H1 (cell line): Measurements from ENCODE around the gene TMEM25.
"Not testable (repeated sequence)": the region's sequence is repeated elsewhere in the genome, so short reads cannot be mapped to it uniquely, and the experiment has no call there.

ENCODE experiments used
- ATF3 ChIP-seq: IDR thresholded peaks from 2 replicates; pipeline ENCODE4 v1.6.1; 2011; ENCODE audit warnings: low read depth, mild to moderate bottlenecking, low read length; ENCODE audit not compliant: insufficient read depth
- TF ChIP-seq, protein P1 (sequence below), 3 experiments: IDR thresholded peaks; 1 replicate in 2 of 3; 2 replicates in 1 of 3; pipeline versions ENCODE4 v1.5.1 to v1.6.1; 2011; ENCODE audit warnings: low read length in 3 of 3, mild to moderate bottlenecking in 3 of 3, inconsistent platforms in 2 of 3, low read depth in 1 of 3, moderate library complexity in 1 of 3; ENCODE audit not compliant: insufficient read depth in 1 of 3; ENCODE audit errors: control extremely low read depth in 1 of 3
- TF ChIP-seq, protein P2 (sequence below): IDR thresholded peaks from 2 replicates; pipeline ENCODE4 v1.6.1; 2011; ENCODE audit warnings: low read length, improper control_type of control experiment

GRCh38 chr11:118481238-118481637, 49.8 kb upstream of the TMEM25 start:
- TF ChIP-seq ATF3 = not testable (repeated sequence)
- TF ChIP-seq, protein P1, sequence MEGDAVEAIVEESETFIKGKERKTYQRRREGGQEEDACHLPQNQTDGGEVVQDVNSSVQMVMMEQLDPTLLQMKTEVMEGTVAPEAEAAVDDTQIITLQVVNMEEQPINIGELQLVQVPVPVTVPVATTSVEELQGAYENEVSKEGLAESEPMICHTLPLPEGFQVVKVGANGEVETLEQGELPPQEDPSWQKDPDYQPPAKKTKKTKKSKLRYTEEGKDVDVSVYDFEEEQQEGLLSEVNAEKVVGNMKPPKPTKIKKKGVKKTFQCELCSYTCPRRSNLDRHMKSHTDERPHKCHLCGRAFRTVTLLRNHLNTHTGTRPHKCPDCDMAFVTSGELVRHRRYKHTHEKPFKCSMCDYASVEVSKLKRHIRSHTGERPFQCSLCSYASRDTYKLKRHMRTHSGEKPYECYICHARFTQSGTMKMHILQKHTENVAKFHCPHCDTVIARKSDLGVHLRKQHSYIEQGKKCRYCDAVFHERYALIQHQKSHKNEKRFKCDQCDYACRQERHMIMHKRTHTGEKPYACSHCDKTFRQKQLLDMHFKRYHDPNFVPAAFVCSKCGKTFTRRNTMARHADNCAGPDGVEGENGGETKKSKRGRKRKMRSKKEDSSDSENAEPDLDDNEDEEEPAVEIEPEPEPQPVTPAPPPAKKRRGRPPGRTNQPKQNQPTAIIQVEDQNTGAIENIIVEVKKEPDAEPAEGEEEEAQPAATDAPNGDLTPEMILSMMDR (IDR thresholded peaks at IDR 0.05; ENCODE audit: control extremely low read depth in 1 of 3, insufficient read depth in 1 of 3, low read depth in 1 of 3, low read length in 3 of 3) = not testable (repeated sequence)
- TF ChIP-seq, protein P2, sequence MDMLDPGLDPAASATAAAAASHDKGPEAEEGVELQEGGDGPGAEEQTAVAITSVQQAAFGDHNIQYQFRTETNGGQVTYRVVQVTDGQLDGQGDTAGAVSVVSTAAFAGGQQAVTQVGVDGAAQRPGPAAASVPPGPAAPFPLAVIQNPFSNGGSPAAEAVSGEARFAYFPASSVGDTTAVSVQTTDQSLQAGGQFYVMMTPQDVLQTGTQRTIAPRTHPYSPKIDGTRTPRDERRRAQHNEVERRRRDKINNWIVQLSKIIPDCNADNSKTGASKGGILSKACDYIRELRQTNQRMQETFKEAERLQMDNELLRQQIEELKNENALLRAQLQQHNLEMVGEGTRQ = not testable (repeated sequence)
